ENCODE measurements around the gene RPS6KA2. TPM values are rescaled to one million over a fixed set of nuclear protein-coding genes. Genes with fewer than 3 reads are reported as not detected.

RPS6KA2 gene
- polyA plus RNA-seq, 1 donor (not counting 4 experiments of a cell fraction or from before 2014, with no cell fraction given), result 8.2 TPM

- Histone ChIP-seq H3K27me3 (ENCODE audit: control insufficient read depth, extremely low read depth, insufficient read depth, low read length) (peaks cover 7% of the 10 kb centered on the region), H3K79me2 (ENCODE audit: control insufficient read depth, insufficient read depth, low read length) (no peaks in the 10 kb centered on the region), H3K9me3 (ENCODE audit: control insufficient read depth, low read depth, low read length) (no peaks in the 10 kb centered on the region), H4K20me1 (ENCODE audit: control insufficient read depth, extremely low read depth, insufficient read depth, low read length) (no peaks in the 10 kb centered on the region), H3K27ac (ENCODE audit: control insufficient read depth, insufficient read depth, low read length) (no peak overlapping the region), H3K4me1 (ENCODE audit: control insufficient read depth, extremely low read depth, insufficient read depth, low read length) (no peaks in the 10 kb centered on the region), H3K4me3 (ENCODE audit: control insufficient read depth in 2 of 3, extremely low read depth in 1 of 3, insufficient read depth in 2 of 3, low read depth in 1 of 3, low read length in 3 of 3) (no peak overlapping the region), H3K36me3 (ENCODE audit: control insufficient read depth in 2 of 2, extremely low read depth in 1 of 2, insufficient read depth in 2 of 2, low read length in 2 of 2) (no peaks in the 10 kb centered on the region), H2AFZ (ENCODE audit: control insufficient read depth, low read length) (no peak overlapping the region), H3K9me1 (ENCODE audit: control insufficient read depth, extremely low read depth, insufficient read depth, low read length) (no peaks in the 10 kb centered on the region), H3K9ac (ENCODE audit: control insufficient read depth, extremely low read depth, insufficient read depth, low read length) (no peak overlapping the region), H3K4me2 (ENCODE audit: control insufficient read depth, extremely low read depth, insufficient read depth, low read depth, low read length) (no peak overlapping the region)
- DNase-seq (ENCODE audit: low read depth, low spot score), result no peak
- TF ChIP-seq EZH2 (IDR thresholded peaks at IDR 0.05; ENCODE audit: low read length) (no peak), CTCF (optimal IDR thresholded peaks at IDR 0.05 in 1 of 3, IDR thresholded peaks at IDR 0.05 in 1 of 3, conservative IDR thresholded peaks at IDR 0.05 in 1 of 3; ENCODE audit: extremely low read depth in 1 of 3, insufficient read depth in 2 of 3, low read length in 3 of 3) (no peak)
- FAIRE-seq, result no peak
- dilution Hi-C loops (cut with MboI; ENCODE audit: extremely low pct_ligation_motif_present, low sequenced_read_pairs), result no loop called here
These were observed 33.2 kb upstream of the RPS6KA2 start for GRCh38 chr6:166660157-166660688.

GRCh38 chr6:166659581-166659980, 32.5 kb upstream of the RPS6KA2 start:
- Histone ChIP-seq H2AFZ (ENCODE audit: control insufficient read depth, low read length) (no peak overlapping the region), H3K79me2 (ENCODE audit: control insufficient read depth, insufficient read depth, low read length) (no peaks in the 10 kb centered on the region), H3K27me3 (ENCODE audit: control insufficient read depth, extremely low read depth, insufficient read depth, low read length) (peaks cover 7% of the 10 kb centered on the region), H3K9ac (ENCODE audit: control insufficient read depth, extremely low read depth, insufficient read depth, low read length) (no peak overlapping the region), H3K4me2 (ENCODE audit: control insufficient read depth, extremely low read depth, insufficient read depth, low read depth, low read length) (no peak overlapping the region), H3K4me3 (ENCODE audit: control insufficient read depth in 2 of 3, extremely low read depth in 1 of 3, insufficient read depth in 2 of 3, low read depth in 1 of 3, low read length in 3 of 3) (no peak overlapping the region), H3K9me3 (ENCODE audit: control insufficient read depth, low read depth, low read length) (no peaks in the 10 kb centered on the region), H3K4me1 (ENCODE audit: control insufficient read depth, extremely low read depth, insufficient read depth, low read length) (no peaks in the 10 kb centered on the region), H3K36me3 (ENCODE audit: control insufficient read depth in 2 of 2, extremely low read depth in 1 of 2, insufficient read depth in 2 of 2, low read length in 2 of 2) (no peaks in the 10 kb centered on the region), H3K9me1 (ENCODE audit: control insufficient read depth, extremely low read depth, insufficient read depth, low read length) (no peaks in the 10 kb centered on the region), H3K27ac (ENCODE audit: control insufficient read depth, insufficient read depth, low read length) (no peak overlapping the region), H4K20me1 (ENCODE audit: control insufficient read depth, extremely low read depth, insufficient read depth, low read length) (no peaks in the 10 kb centered on the region)
- FAIRE-seq (no peak), DNase-seq (ENCODE audit: low read depth, low spot score) (no peak)
- dilution Hi-C loops (cut with MboI; ENCODE audit: extremely low pct_ligation_motif_present, low sequenced_read_pairs), result no loop called here
- TF ChIP-seq EZH2 (IDR thresholded peaks at IDR 0.05; ENCODE audit: low read length) (no peak), CTCF (optimal IDR thresholded peaks at IDR 0.05 in 1 of 3, IDR thresholded peaks at IDR 0.05 in 1 of 3, conservative IDR thresholded peaks at IDR 0.05 in 1 of 3; ENCODE audit: extremely low read depth in 1 of 3, insufficient read depth in 2 of 3, low read length in 3 of 3) (no peak)
